HepG2 (cell line): ENCODE measurements around the gene ENPP4. TPM values are rescaled to one million over a fixed set of nuclear protein-coding genes. Genes with fewer than 3 reads are reported as not detected.

Source experiments
- ATAC-seq: fragments of 200-7000 bp; cut with Tn5 transposase; 3 replicates; pipeline ENCODE4 v1.9.1; 2020; ENCODE audit warnings: mild to moderate bottlenecking, moderate library complexity
- BruUV-seq: library from RNA; stranded (reverse); fragments of 400-500 nt; replicated peaks from 2 replicates; lab custom pipeline; 2021; lab: Mats Ljungman, UMichigan
- CTCF ChIA-PET: fragments of 300-600 bp; formaldehyde crosslinking; extraction: SDS; loops from one replicate; lab custom pipeline; 2021; ENCODE audit warnings: low total read pairs, inconsistent platforms, low intra/inter-chr PET ratio; lab: Yijun Ruan, JAX
- POLR2A ChIA-PET: fragments of 350-600 bp; sonication (Branson Sonifier 250); formaldehyde crosslinking; loops from one replicate; lab custom pipeline; 2020; ENCODE audit warnings: antibody characterized with exemption, inconsistent platforms; lab: Yijun Ruan, JAX
- DNase-seq: peaks from one replicate; pipeline ENCODE4 v3.0.0-alpha.2; 2015; ENCODE audit warnings: low spot score
- FAIRE-seq: peaks from 3 replicates; lab custom pipeline; 2011; peaks lifted over from hg19 to GRCh38; lab: Jason Lieb, UNC
- H2AFZ ChIP-seq: one replicate; pipeline ENCODE4 v1.6.1; 2011; ENCODE audit warnings: low read length, inconsistent platforms
- H3K27ac ChIP-seq: fragments of 300-600 bp; 3 replicates; pipeline ENCODE4 v1.8.0; 2011; ENCODE audit warnings: mixed run types, mild to moderate bottlenecking, mixed read lengths, low read length, inconsistent platforms; ENCODE audit not compliant: insufficient read depth; ENCODE audit errors: extremely low read length
- H3K27me3 ChIP-seq, 2 experiments: fragments of 200-600 bp in 1 of 2; 2 replicates in 1 of 2; 3 replicates in 1 of 2; pipeline versions ENCODE4 v1.6.0 to v1.8.0; 2011; ENCODE audit warnings: low read length in 2 of 2, mild to moderate bottlenecking in 2 of 2, moderate library complexity in 2 of 2, inconsistent platforms in 1 of 2; ENCODE audit not compliant: insufficient read depth in 2 of 2, control insufficient read depth in 1 of 2
- H3K36me3 ChIP-seq, 2 experiments: fragments of 200-600 bp in 1 of 2; replicated peaks in 1 of 2; 2 replicates in 1 of 2; 3 replicates in 1 of 2; pipeline versions ENCODE4 v1.5.1 to v1.8.0; 2011; ENCODE audit warnings: low read length in 2 of 2, inconsistent platforms in 1 of 2; ENCODE audit not compliant: insufficient read depth in 2 of 2, control insufficient read depth in 1 of 2
- H3K4me1 ChIP-seq: 2 replicates; pipeline ENCODE4 v1.5.1; 2012; ENCODE audit warnings: low read length, inconsistent platforms; ENCODE audit not compliant: insufficient read depth
- H3K4me2 ChIP-seq: 2 replicates; pipeline ENCODE4 v1.6.0; 2011; ENCODE audit warnings: low read depth, low read length, inconsistent platforms
- H3K4me3 ChIP-seq, 3 experiments: fragments of 200-600 bp in 1 of 3; sonication (generic), shearing (Covaris generic) in 1 of 3; replicated peaks in 1 of 3; 2 replicates each; pipeline ENCODE4 v1.5.1; 2011 to 2016; ENCODE audit warnings: low read length in 3 of 3, inconsistent platforms in 2 of 3, low read depth in 2 of 3, mild to moderate bottlenecking in 2 of 3, control low read depth in 1 of 3, mixed read lengths in 1 of 3; ENCODE audit not compliant: insufficient read depth in 1 of 3
- H3K79me2 ChIP-seq: one replicate; pipeline ENCODE4 v1.6.1; 2011; ENCODE audit warnings: low read length, inconsistent platforms; ENCODE audit not compliant: insufficient read depth
- H3K9ac ChIP-seq: 2 replicates; pipeline ENCODE4 v1.6.0; 2011; ENCODE audit warnings: mild to moderate bottlenecking, low read depth, low read length, inconsistent platforms; ENCODE audit not compliant: insufficient read depth
- H3K9me3 ChIP-seq: 2 replicates; pipeline ENCODE4 v1.5.1; 2012; ENCODE audit warnings: mild to moderate bottlenecking, low read length
- H4K20me1 ChIP-seq: 2 replicates; pipeline ENCODE4 v1.6.0; 2011; ENCODE audit warnings: inconsistent platforms, mild to moderate bottlenecking, low read length, moderate library complexity; ENCODE audit not compliant: insufficient read depth
- CREM ChIP-seq, 2 experiments: sonication (generic) in 1 of 2; formaldehyde crosslinking in 1 of 2; IDR thresholded peaks; 2 replicates each; pipeline versions ENCODE4 v1.4.0 to v1.6.1; 2016 to 2020; ENCODE audit warnings: antibody characterized with exemption in 1 of 2, mild to moderate bottlenecking in 1 of 2, missing genetic modification reagents in 1 of 2
- WGBS: methylation state at CpG from one replicate; pipeline ENCODE4 v1.1.6; 2017; ENCODE audit warnings: low lambda C conversion rate; 5-methylcytosine and 5-hydroxymethylcytosine counted together
- in situ Hi-C: cut with HindIII; loops from 2 replicates; pipeline ENCODE4 v1.10.0; 2017; ENCODE audit warnings: low pct_unique_long_range_greater_than_20kb; ENCODE audit not compliant: extremely low pct_ligation_motif_present
- intact Hi-C: fragments of 100-400 bp; cut with micrococcal nuclease; formaldehyde crosslinking; loops from one replicate; pipeline ENCODE4 v1.10.0; 2022; ENCODE audit not compliant: unreplicated experiment
- polyA plus RNA-seq, 8 experiments: library from polyadenylated mRNA; depleted of rRNA in 3 of 8; stranded (reverse) in 7 of 8; unstranded in 1 of 8; fragments of >200 nt; fragmentation: Illumina TruSeq in 4 of 8; extraction: Trizol in 4 of 8; gene quantifications; 2 replicates each; pipeline versions ENCODE4 v1.2.1 to v1.2.3, GENCODE V29; 2011 to 2016; ENCODE audit warnings: low read depth in 4 of 8, missing spikeins in 1 of 8, mixed read lengths in 1 of 8; ENCODE audit not compliant: insufficient read depth in 1 of 8
- total RNA-seq, 5 experiments: library from RNA; depleted of rRNA; stranded (reverse); fragments of >200 nt; fragmentation: Illumina TruSeq; extraction: Trizol; gene quantifications; 2 replicates each; pipeline ENCODE4 v1.2.3, GENCODE V29; 2016; ENCODE audit warnings: low read depth in 1 of 5
- TF ChIP-seq, protein P1 (sequence below): sonication (generic); formaldehyde crosslinking; IDR thresholded peaks from 2 replicates; pipeline ENCODE4 v1.4.0; 2020; ENCODE audit warnings: missing genetic modification reagents

Gene ENPP4
- total and polyA plus RNA-seq, 2 of the 13 experiments (the other 11 are each of a cell fraction or from before 2014, with no cell fraction given) = 0.04 to 0.38 TPM

DNA sequence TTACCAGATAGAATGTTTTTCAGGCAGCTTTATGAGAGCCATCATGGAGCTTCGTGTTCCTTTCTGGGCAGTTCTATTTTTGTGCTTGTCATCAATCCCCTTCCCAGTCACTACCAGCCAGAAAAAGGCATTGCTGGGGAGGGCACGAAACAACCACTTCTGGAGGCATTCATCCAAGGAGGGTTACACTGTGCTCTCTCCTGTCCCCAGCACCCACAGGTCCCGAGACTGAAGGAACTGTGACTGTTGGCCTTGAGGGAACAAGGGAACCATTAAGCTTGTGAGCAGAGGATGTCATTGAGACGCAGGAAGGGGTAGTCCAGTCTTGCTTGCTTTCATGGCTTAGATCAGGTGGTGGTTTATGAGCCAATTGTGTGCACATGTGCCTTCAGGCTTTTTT, 61.1 kb downstream of the ENPP4 start:
- Histone ChIP-seq H3K4me2 (no peak overlapping the region), H3K4me1 (no peaks in the 10 kb centered on the region), H3K36me3 (no peaks in the 10 kb centered on the region), H3K27me3 (peaks cover 1 to 9% of the 10 kb centered on the region in 2 experiments; a peak in 2 of 5 replicates), H4K20me1 (no peaks in the 10 kb centered on the region), H2AFZ (no peak overlapping the region), H3K9ac (no peak overlapping the region), H3K79me2 (no peaks in the 10 kb centered on the region), H3K27ac (no peak overlapping the region), H3K9me3 (no peaks in the 10 kb centered on the region), H3K4me3 (no peak overlapping the region)
- no peak for ATAC-seq
- no TSS peak for BruUV-seq
- WGBS = 0% methylated on average over 4 of the region's 4 CpGs
- DNase-seq = no peak
- in situ Hi-C loops = no loop called here
- CTCF ChIA-PET = no interaction called here
- intact Hi-C loops = no loop called here
- TF ChIP-seq CREM (IDR thresholded peaks at IDR 0.05) (no peak), CREM (CRISPR knock-in tag; IDR thresholded peaks at IDR 0.05) (no peak)
- TF ChIP-seq, protein P1, sequence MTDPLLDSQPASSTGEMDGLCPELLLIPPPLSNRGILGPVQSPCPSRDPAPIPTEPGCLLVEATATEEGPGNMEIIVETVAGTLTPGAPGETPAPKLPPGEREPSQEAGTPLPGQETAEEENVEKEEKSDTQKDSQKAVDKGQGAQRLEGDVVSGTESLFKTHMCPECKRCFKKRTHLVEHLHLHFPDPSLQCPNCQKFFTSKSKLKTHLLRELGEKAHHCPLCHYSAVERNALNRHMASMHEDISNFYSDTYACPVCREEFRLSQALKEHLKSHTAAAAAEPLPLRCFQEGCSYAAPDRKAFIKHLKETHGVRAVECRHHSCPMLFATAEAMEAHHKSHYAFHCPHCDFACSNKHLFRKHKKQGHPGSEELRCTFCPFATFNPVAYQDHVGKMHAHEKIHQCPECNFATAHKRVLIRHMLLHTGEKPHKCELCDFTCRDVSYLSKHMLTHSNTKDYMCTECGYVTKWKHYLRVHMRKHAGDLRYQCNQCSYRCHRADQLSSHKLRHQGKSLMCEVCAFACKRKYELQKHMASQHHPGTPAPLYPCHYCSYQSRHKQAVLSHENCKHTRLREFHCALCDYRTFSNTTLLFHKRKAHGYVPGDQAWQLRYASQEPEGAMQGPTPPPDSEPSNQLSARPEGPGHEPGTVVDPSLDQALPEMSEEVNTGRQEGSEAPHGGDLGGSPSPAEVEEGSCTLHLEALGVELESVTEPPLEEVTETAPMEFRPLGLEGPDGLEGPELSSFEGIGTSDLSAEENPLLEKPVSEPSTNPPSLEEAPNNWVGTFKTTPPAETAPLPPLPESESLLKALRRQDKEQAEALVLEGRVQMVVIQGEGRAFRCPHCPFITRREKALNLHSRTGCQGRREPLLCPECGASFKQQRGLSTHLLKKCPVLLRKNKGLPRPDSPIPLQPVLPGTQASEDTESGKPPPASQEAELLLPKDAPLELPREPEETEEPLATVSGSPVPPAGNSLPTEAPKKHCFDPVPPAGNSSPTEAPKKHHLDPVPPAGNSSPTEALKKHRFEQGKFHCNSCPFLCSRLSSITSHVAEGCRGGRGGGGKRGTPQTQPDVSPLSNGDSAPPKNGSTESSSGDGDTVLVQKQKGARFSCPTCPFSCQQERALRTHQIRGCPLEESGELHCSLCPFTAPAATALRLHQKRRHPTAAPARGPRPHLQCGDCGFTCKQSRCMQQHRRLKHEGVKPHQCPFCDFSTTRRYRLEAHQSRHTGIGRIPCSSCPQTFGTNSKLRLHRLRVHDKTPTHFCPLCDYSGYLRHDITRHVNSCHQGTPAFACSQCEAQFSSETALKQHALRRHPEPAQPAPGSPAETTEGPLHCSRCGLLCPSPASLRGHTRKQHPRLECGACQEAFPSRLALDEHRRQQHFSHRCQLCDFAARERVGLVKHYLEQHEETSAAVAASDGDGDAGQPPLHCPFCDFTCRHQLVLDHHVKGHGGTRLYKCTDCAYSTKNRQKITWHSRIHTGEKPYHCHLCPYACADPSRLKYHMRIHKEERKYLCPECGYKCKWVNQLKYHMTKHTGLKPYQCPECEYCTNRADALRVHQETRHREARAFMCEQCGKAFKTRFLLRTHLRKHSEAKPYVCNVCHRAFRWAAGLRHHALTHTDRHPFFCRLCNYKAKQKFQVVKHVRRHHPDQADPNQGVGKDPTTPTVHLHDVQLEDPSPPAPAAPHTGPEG = no peak
- no peak for FAIRE-seq
- POLR2A ChIA-PET = no interaction called here
